HCT116 (cell line): ENCODE measurements around the gene RPL10. TPM values are rescaled to one million over a fixed set of nuclear protein-coding genes. Genes with fewer than 3 reads are reported as not detected.

Source experiments
- ATAC-seq: fragments of 200-7000 bp; cut with Tn5 transposase; 2 replicates; pipeline ENCODE4 v1.9.1; 2020; ENCODE audit warnings: mild to moderate bottlenecking, moderate library complexity
- BruUV-seq: library from RNA; stranded (reverse); fragments of 400-500 nt; replicated peaks from 2 replicates; lab custom pipeline; 2021; lab: Mats Ljungman, UMichigan
- CTCF ChIA-PET: fragments of 300-600 bp; sonication (Branson Sonifier 250); formaldehyde crosslinking; loops from one replicate; lab custom pipeline; 2021; ENCODE audit warnings: antibody characterized with exemption; lab: Charles Lee
- POLR2A ChIA-PET: fragments of 300-600, 350-600 bp; sonication (Branson Sonifier 250); formaldehyde crosslinking; loops from one replicate; lab custom pipeline; 2021; ENCODE audit warnings: antibody characterized with exemption; lab: Charles Lee
- RAD21 ChIA-PET, 2 experiments: fragments of 300-600 bp; sonication (Branson Sonifier 250); formaldehyde crosslinking; loops; one replicate each; lab custom pipeline; 2023; ENCODE audit warnings: low total read pairs in 2 of 2; ENCODE audit not compliant: uncharacterized antibody in 2 of 2, unreplicated experiment in 2 of 2, low non-redundant PET in 1 of 2; lab: Charles Lee
- DNase-seq: peaks from one replicate; pipeline ENCODE4 v3.0.0-alpha.2; 2010; ENCODE audit warnings: low read depth, low spot score
- H2AFZ ChIP-seq: fragments of 200-600 bp; shearing (Covaris generic), sonication (generic); 2 replicates; pipeline ENCODE4 v1.6.1; 2017; ENCODE audit warnings: low read depth, mixed run types, mixed read lengths, antibody characterized with exemption, low read length; ENCODE audit not compliant: poor library complexity, severe bottlenecking
- H3K27ac ChIP-seq: 2 replicates; pipeline ENCODE4 v1.5.1; 2012; ENCODE audit warnings: low read depth, low read length
- H3K27me3 ChIP-seq: fragments of 200-600 bp; sonication (generic); 2 replicates; pipeline ENCODE4 v1.6.1; 2016; ENCODE audit warnings: mixed run types, low read length, mixed read lengths; ENCODE audit not compliant: insufficient read depth
- H3K36me3 ChIP-seq, 2 experiments: fragments of 200-500 bp in 1 of 2; fragments of 200-600 bp in 1 of 2; sonication (Bioruptor generic) in 1 of 2; sonication (generic) in 1 of 2; 2 replicates each; pipeline versions ENCODE4 v1.5.1 to v1.6.1; 2014 to 2016; ENCODE audit warnings: low read length in 2 of 2, inconsistent platforms in 1 of 2, mixed read lengths in 1 of 2, mixed run types in 1 of 2; ENCODE audit not compliant: insufficient read depth in 2 of 2, control insufficient read depth in 1 of 2
- H3K4me1 ChIP-seq, 2 experiments: fragments of 200-600 bp in 1 of 2; sonication (generic) in 1 of 2; 2 replicates each; pipeline versions ENCODE4 v1.5.1 to v1.6.1; 2012 to 2017; ENCODE audit warnings: low read length in 2 of 2, inconsistent platforms in 1 of 2, mild to moderate bottlenecking in 1 of 2, mixed read lengths in 1 of 2, mixed run types in 1 of 2, moderate library complexity in 1 of 2; ENCODE audit not compliant: insufficient read depth in 2 of 2, control insufficient read depth in 1 of 2
- H3K4me2 ChIP-seq: fragments of 200-600 bp; sonication (generic); 2 replicates; pipeline ENCODE4 v1.6.1; 2017; ENCODE audit warnings: mixed run types, low read length, mixed read lengths
- H3K4me3 ChIP-seq, 2 experiments: fragments of 200-600 bp in 1 of 2; sonication (generic) in 1 of 2; replicated peaks in 1 of 2; 2 replicates each; pipeline ENCODE4 v1.5.1; 2011 to 2016; ENCODE audit warnings: low read length in 2 of 2, control low read depth in 1 of 2, low read depth in 1 of 2, mild to moderate bottlenecking in 1 of 2, mixed read lengths in 1 of 2, mixed run types in 1 of 2
- H3K79me2 ChIP-seq: fragments of 200-600 bp; sonication (generic); 2 replicates; pipeline ENCODE4 v1.6.1; 2017; ENCODE audit warnings: mild to moderate bottlenecking, mixed run types, low read length, moderate library complexity, mixed read lengths; ENCODE audit not compliant: insufficient read depth
- H3K9ac ChIP-seq: fragments of 200-600 bp; sonication (generic); 2 replicates; pipeline ENCODE4 v1.6.1; 2016; ENCODE audit warnings: low read length, mixed read lengths
- H3K9me2 ChIP-seq: fragments of 200-600 bp; sonication (generic), shearing (Covaris generic); 2 replicates; pipeline ENCODE4 v1.6.1; 2017; ENCODE audit warnings: mixed run types, mild to moderate bottlenecking, moderate library complexity; ENCODE audit not compliant: insufficient read depth
- H3K9me3 ChIP-seq, 2 experiments: fragments of 200-500 bp in 1 of 2; fragments of 200-600 bp in 1 of 2; sonication (Bioruptor generic) in 1 of 2; sonication (generic) in 1 of 2; 2 replicates each; pipeline ENCODE4 v1.6.1; 2014 to 2017; ENCODE audit warnings: low read length in 2 of 2, mixed read lengths in 2 of 2, inconsistent platforms in 1 of 2, low read depth in 1 of 2, mild to moderate bottlenecking in 1 of 2, mixed run types in 1 of 2, moderate library complexity in 1 of 2; ENCODE audit not compliant: control insufficient read depth in 1 of 2, insufficient read depth in 1 of 2
- H4K20me1 ChIP-seq: fragments of 200-600 bp; sonication (generic), shearing (Covaris generic); 2 replicates; pipeline ENCODE4 v1.6.1; 2017; ENCODE audit warnings: mixed run types, mild to moderate bottlenecking, moderate library complexity; ENCODE audit not compliant: insufficient read depth
- ATF3 ChIP-seq: IDR thresholded peaks from 2 replicates; pipeline ENCODE4 v1.6.1; 2012
- EZH2 ChIP-seq: fragments of 200-600 bp; sonication (generic); IDR thresholded peaks from 2 replicates; pipeline ENCODE4 v1.6.1; 2017; ENCODE audit warnings: antibody characterized with exemption, mixed run types
- REST ChIP-seq: IDR thresholded peaks from 2 replicates; pipeline ENCODE4 v1.6.1; 2012; ENCODE audit warnings: low read depth
- SIN3A ChIP-seq: IDR thresholded peaks from 2 replicates; pipeline ENCODE4 v1.6.1; 2012; ENCODE audit warnings: low read depth
- SP1 ChIP-seq: IDR thresholded peaks from 2 replicates; pipeline ENCODE4 v1.6.1; 2012; ENCODE audit warnings: low read depth
- intact Hi-C: fragments of 100-400 bp; cut with micrococcal nuclease; formaldehyde crosslinking; loops from 2 replicates; pipeline ENCODE4 v1.10.0; 2022
- total RNA-seq: library from RNA; stranded (reverse); gene quantifications from one replicate; pipeline ENCODE4 v1.2.1, GENCODE V29; 2021; ENCODE audit not compliant: unreplicated experiment

Gene RPL10
- total RNA-seq, 1 experiment from 2014 or later, result 3,069 TPM

GRCh38 chrX:154380153-154380552 lies 18.0 kb upstream of the RPL10 start (continued):
- TF ChIP-seq REST, result no peak

GRCh38 chrX:154380787-154381186 lies 17.4 kb upstream of the RPL10 start:
- H3K9ac ChIP-seq, result peak overlapping the region; percentile 98
- H4K20me1 ChIP-seq, result no peaks in the 10 kb centered on the region
- peak overlapping the region; percentile 88 for H3K4me2 ChIP-seq
- H3K9me2 ChIP-seq, result no peaks in the 10 kb centered on the region
- no TSS peak for BruUV-seq
- H3K79me2 ChIP-seq, result peaks cover 25% of the 10 kb centered on the region
- POLR2A ChIA-PET, result no interaction called here
- TF ChIP-seq EZH2 (no peak), SIN3A (no peak), ATF3 (no peak), SP1 (no peak)
- peak overlapping the region; percentile 94; the same call in 1 of the 2 replicates for H3K27ac ChIP-seq
- no peaks in the 10 kb centered on the region for H3K27me3 ChIP-seq
- ATAC-seq (no peak), DNase-seq (no peak)
- H3K9me3 ChIP-seq, result no peaks in the 10 kb centered on the region
- no peak overlapping the region for H2AFZ ChIP-seq
- RAD21 ChIA-PET, result no interaction called here
- intact Hi-C loops, result no loop called here
- H3K36me3 ChIP-seq, result peaks cover 0 to 4% of the 10 kb centered on the region in 2 experiments; a peak in 2 of 4 replicates
- peak overlapping the region; percentile 80 to 84 for H3K4me3 ChIP-seq
- CTCF ChIA-PET, result no interaction called here
- peaks cover 8 to 31% of the 10 kb centered on the region in 2 experiments for H3K4me1 ChIP-seq
